Fibroblast of skin of left quadriceps (primary cell): Measurements from ENCODE around the gene SLC7A4.
A peak's percentile ranks its signal among the peaks of the same experiment; 100 is the strongest.
"Not testable (repeated sequence)": the region's sequence is repeated elsewhere in the genome, so short reads cannot be mapped to it uniquely, and the experiment has no call there.

Experiments used
- DNase-seq, 2 experiments: peaks; one replicate each; pipeline ENCODE4 v3.0.0-alpha.2; 2013; ENCODE audit warnings: low read depth in 2 of 2

Gene SLC7A4

GRCh38 chr22:21064425-21064824 is 32.1 kb upstream of the SLC7A4 start:
- not testable (repeated sequence) for DNase-seq

- DNase-seq = not testable (repeated sequence)
Observed at GRCh38 chr22:21061660-21062321, 29.4 kb upstream of the SLC7A4 start.

- DNase-seq = not testable (repeated sequence)
Observed at GRCh38 chr22:21060363-21060762, 28.0 kb upstream of the SLC7A4 start.

GRCh38 chr22:21055880-21056319 is 23.5 kb upstream of the SLC7A4 start:
- DNase-seq = no peak

GRCh38 chr22:21055564-21055834 is 23.1 kb upstream of the SLC7A4 start:
- DNase-seq = no peak

GRCh38 chr22:21054714-21055563 is 22.6 kb upstream of the SLC7A4 start:
- DNase-seq = no peak

- DNase-seq = no peak
Observed at GRCh38 chr22:21054046-21054713, 21.8 kb upstream of the SLC7A4 start.

- DNase-seq = no peak
Observed at GRCh38 chr22:21052715-21053459, 20.5 kb upstream of the SLC7A4 start.

- no peak for DNase-seq
Observed at GRCh38 chr22:21051831-21052400, 19.6 kb upstream of the SLC7A4 start.

- DNase-seq = no peak
Observed at GRCh38 chr22:21051145-21051830, 18.9 kb upstream of the SLC7A4 start.

GRCh38 chr22:21048965-21049364 is 16.6 kb upstream of the SLC7A4 start:
- DNase-seq = not testable (repeated sequence)

GRCh38 chr22:21048448-21048847 is 16.1 kb upstream of the SLC7A4 start:
- not testable (repeated sequence) for DNase-seq

GRCh38 chr22:21047730-21048129 is 15.4 kb upstream of the SLC7A4 start:
- DNase-seq = no peak

- no peak for DNase-seq
Observed at GRCh38 chr22:21047035-21047661, 14.8 kb upstream of the SLC7A4 start.

GRCh38 chr22:21045585-21046294 is 13.4 kb upstream of the SLC7A4 start, which contains the start of gene LRRC74B:
LRRC74B (plus strand) TSS chr22:21045946; CDS start chr22:21045987, 41 bp downstream.
- DNase-seq = peak; percentile 79 to 81

- peak in 1 of 2 experiments; percentile 24 for DNase-seq
Observed at GRCh38 chr22:21044931-21045584, 12.7 kb upstream of the SLC7A4 start.

- no peak for DNase-seq
Observed at GRCh38 chr22:21043860-21044535, 11.6 kb upstream of the SLC7A4 start.

- DNase-seq = no peak
Observed at GRCh38 chr22:21042978-21043859, 10.9 kb upstream of the SLC7A4 start.
